ENCODE results near the gene LUC7L. TPM values are rescaled to one million over a fixed set of nuclear protein-coding genes. Genes with fewer than 3 reads are reported as not detected.

LUC7L gene
- total RNA-seq, 1 experiment from 2014 or later: 137 TPM

- Histone ChIP-seq H4K5ac (ENCODE audit: insufficient read length, low read depth, low read length) (no peak overlapping the region), H2BK20ac (ENCODE audit: low read depth, low read length, poor library complexity, severe bottlenecking) (no peak overlapping the region), H4K8ac (replicated peaks; ENCODE audit: insufficient read length, low read depth, low read length) (no peak overlapping the region), H3K27ac (ENCODE audit: insufficient read length, low read depth, low read length) (no peak overlapping the region), H4K20me1 (ENCODE audit: control insufficient read depth, insufficient read depth, insufficient read length) (no peaks in the 10 kb centered on the region), H2BK120ac (ENCODE audit: low read depth, low read length, poor library complexity, severe bottlenecking) (no peak overlapping the region), H3T11ph (ENCODE audit: low read length) (no peak overlapping the region), H3K23ac (ENCODE audit: insufficient read length, low read depth, low read length) (no peak overlapping the region), H3K79me2 (ENCODE audit: insufficient read depth, low read length) (no peaks in the 10 kb centered on the region), H3K27me3 (ENCODE audit: insufficient read depth, low read length) (no peaks in the 10 kb centered on the region), H3K14ac (ENCODE audit: insufficient read depth, low read length) (no peak overlapping the region), H3K9ac (ENCODE audit: extremely low read depth, insufficient read length, low read length) (no peak overlapping the region), H2AK5ac (ENCODE audit: insufficient read length, low read length) (no peak overlapping the region), H3K4me1 (ENCODE audit: insufficient read depth, low read length) (no peaks in the 10 kb centered on the region), H3K18ac (ENCODE audit: insufficient read length, low read depth, low read length) (no peak overlapping the region), H3K4me2 (ENCODE audit: insufficient read depth, insufficient read length, low read length) (no peak overlapping the region), H3K4ac (ENCODE audit: low read depth, low read length) (no peak overlapping the region), H3K56ac (ENCODE audit: insufficient read length, low read depth, low read length) (no peak overlapping the region), H2AFZ (ENCODE audit: low read length) (no peak overlapping the region), H3K79me1 (ENCODE audit: insufficient read depth, low read depth, low read length, poor library complexity, severe bottlenecking) (no peaks in the 10 kb centered on the region), H4K91ac (ENCODE audit: insufficient read length, low read depth, low read length) (no peak overlapping the region), H3K9me3 (ENCODE audit: control insufficient read depth, low read depth, low read length) (no peaks in the 10 kb centered on the region), H3K23me2 (ENCODE audit: insufficient read length, low read depth, low read length, poor library complexity, severe bottlenecking) (no peaks in the 10 kb centered on the region), H2BK12ac (ENCODE audit: insufficient read length, low read depth, low read length) (no peak overlapping the region), H2BK5ac (ENCODE audit: insufficient read length, low read length) (no peak overlapping the region), H2BK15ac (ENCODE audit: low read depth, low read length) (no peak overlapping the region)
- H3K27me3 Mint-ChIP-seq (ENCODE audit: low read depth): no peaks in the 10 kb centered on the region
- no CpG with 5 or more reads among the region's 13 CpGs for WGBS (ENCODE audit: extremely low coverage, insufficient read length, low lambda C conversion rate)
- H3K27ac Mint-ChIP-seq: no peak overlapping the region
- TF ChIP-seq CTCF (conservative IDR thresholded peaks at IDR 0.05): no peak
- no peak overlapping the region for H3K4me3 Mint-ChIP-seq
- peaks cover 19 to 63% (median 37%) of the 10 kb centered on the region in 3 experiments; a peak in 6 of 7 replicates for H3K36me3 Mint-ChIP-seq (ENCODE audit: insufficient read depth in 1 of 3, low read depth in 3 of 3)
- DNase-seq: no peak
- H3K4me1 Mint-ChIP-seq: no peaks in the 10 kb centered on the region; a peak in 1 of 4 replicates
- H3K9me3 Mint-ChIP-seq: no peaks in the 10 kb centered on the region
Measured at GRCh38 chr16:259814-260253, 30.6 kb upstream of the LUC7L start.
